22Rv1 (cell line): Measurements from ENCODE around the gene CLMP.

Experiments
- ZFX ChIP-seq: fragments of 450-650 bp; IDR thresholded peaks from 2 replicates; pipeline ENCODE4 v1.6.1; 2017; ENCODE audit warnings: antibody characterized with exemption, borderline replicate concordance
- TF ChIP-seq, protein P1 (sequence below): fragments of 450-650 bp; IDR thresholded peaks from 2 replicates; pipeline ENCODE4 v1.5.1; 2017; ENCODE audit warnings: mild to moderate bottlenecking

DNA sequence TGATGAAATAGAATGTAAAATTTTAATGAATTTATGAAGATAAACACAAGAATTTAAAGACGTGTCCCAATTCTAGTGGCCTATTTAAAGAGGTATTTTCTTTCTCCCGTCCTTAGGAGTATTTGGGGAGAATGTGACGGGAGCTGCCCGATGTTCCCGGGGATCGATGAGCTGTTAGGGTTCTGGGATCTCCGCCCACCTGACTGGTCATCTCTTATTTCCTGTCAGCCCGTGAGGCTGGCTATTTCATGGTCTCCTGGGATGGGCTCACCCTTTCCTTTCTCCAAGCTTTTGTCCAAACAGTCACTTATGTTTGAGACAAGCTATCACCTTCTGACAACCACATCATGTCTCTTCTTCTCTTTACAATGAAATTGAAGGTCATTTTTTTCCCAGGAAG is 16.9 kb upstream of the CLMP start:
- TF ChIP-seq, protein P1, sequence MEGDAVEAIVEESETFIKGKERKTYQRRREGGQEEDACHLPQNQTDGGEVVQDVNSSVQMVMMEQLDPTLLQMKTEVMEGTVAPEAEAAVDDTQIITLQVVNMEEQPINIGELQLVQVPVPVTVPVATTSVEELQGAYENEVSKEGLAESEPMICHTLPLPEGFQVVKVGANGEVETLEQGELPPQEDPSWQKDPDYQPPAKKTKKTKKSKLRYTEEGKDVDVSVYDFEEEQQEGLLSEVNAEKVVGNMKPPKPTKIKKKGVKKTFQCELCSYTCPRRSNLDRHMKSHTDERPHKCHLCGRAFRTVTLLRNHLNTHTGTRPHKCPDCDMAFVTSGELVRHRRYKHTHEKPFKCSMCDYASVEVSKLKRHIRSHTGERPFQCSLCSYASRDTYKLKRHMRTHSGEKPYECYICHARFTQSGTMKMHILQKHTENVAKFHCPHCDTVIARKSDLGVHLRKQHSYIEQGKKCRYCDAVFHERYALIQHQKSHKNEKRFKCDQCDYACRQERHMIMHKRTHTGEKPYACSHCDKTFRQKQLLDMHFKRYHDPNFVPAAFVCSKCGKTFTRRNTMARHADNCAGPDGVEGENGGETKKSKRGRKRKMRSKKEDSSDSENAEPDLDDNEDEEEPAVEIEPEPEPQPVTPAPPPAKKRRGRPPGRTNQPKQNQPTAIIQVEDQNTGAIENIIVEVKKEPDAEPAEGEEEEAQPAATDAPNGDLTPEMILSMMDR = no peak
- no peak for TF ChIP-seq ZFX
